ENCODE data around the gene CAMK2G. TPM values are rescaled to one million over a fixed set of nuclear protein-coding genes. Genes with fewer than 3 reads are reported as not detected.
A peak's percentile ranks its signal among the peaks of the same experiment; 100 is the strongest.

Gene CAMK2G
- total RNA-seq, 1 experiment from 2014 or later, result 41.4 TPM

GRCh38 chr10:73772281-73773151 is 101.8 kb downstream of the CAMK2G start:
- DNase-seq (ENCODE audit: low read depth, low spot score) (no peak), ATAC-seq (peak; percentile 87)
- Histone ChIP-seq H3K27ac (ENCODE audit: low read length) (peak overlapping the region; percentile 93), H3K4me3 (ENCODE audit: low read depth in 2 of 2, low read length in 2 of 2) (peak overlapping the region; percentile 90 to 96), H3K27me3 (ENCODE audit: control insufficient read depth, insufficient read depth, low read length) (no peaks in the 10 kb centered on the region), H3K4me1 (ENCODE audit: control insufficient read depth, insufficient read depth, low read length) (peaks cover 30% of the 10 kb centered on the region), H3K36me3 (ENCODE audit: control insufficient read depth, insufficient read depth, low read length) (peaks cover 33% of the 10 kb centered on the region), H3K9me3 (ENCODE audit: control insufficient read depth, insufficient read depth, low read depth, low read length) (no peaks in the 10 kb centered on the region)
- in situ Hi-C loops (cut with HindIII; ENCODE audit: low pct_unique_long_range_greater_than_20kb, low sequenced_read_pairs) (no loop called here), intact Hi-C loops (cut with micrococcal nuclease; ENCODE audit: unreplicated experiment) (no loop called here)
- ChIA-PET POLR2A (interaction anchor here (0.5 to 1.3 kb wide), 5 partner anchors 9 to 114 kb away, joined by 3 to 9 read pairs (median 3); no protein-coding TSS in a partner anchor), CTCF (interaction anchor here (0.5 to 1.4 kb wide), 4 partner anchors 9 to 77 kb away, joined by 3 to 8 read pairs (median 3); partner anchors contain the start of gene CHCHD1)
- no TSS peak for BruUV-seq (replicated peaks)
- TF ChIP-seq CTCF (IDR thresholded peaks at IDR 0.05) (peak; percentile 42; the same call in 1 of the 2 replicates), POLR2AphosphoS5 (IDR thresholded peaks at IDR 0.05; ENCODE audit: low read depth, low read length) (peak; percentile 91)
- TF ChIP-seq, protein P1, sequence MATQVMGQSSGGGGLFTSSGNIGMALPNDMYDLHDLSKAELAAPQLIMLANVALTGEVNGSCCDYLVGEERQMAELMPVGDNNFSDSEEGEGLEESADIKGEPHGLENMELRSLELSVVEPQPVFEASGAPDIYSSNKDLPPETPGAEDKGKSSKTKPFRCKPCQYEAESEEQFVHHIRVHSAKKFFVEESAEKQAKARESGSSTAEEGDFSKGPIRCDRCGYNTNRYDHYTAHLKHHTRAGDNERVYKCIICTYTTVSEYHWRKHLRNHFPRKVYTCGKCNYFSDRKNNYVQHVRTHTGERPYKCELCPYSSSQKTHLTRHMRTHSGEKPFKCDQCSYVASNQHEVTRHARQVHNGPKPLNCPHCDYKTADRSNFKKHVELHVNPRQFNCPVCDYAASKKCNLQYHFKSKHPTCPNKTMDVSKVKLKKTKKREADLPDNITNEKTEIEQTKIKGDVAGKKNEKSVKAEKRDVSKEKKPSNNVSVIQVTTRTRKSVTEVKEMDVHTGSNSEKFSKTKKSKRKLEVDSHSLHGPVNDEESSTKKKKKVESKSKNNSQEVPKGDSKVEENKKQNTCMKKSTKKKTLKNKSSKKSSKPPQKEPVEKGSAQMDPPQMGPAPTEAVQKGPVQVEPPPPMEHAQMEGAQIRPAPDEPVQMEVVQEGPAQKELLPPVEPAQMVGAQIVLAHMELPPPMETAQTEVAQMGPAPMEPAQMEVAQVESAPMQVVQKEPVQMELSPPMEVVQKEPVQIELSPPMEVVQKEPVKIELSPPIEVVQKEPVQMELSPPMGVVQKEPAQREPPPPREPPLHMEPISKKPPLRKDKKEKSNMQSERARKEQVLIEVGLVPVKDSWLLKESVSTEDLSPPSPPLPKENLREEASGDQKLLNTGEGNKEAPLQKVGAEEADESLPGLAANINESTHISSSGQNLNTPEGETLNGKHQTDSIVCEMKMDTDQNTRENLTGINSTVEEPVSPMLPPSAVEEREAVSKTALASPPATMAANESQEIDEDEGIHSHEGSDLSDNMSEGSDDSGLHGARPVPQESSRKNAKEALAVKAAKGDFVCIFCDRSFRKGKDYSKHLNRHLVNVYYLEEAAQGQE (IDR thresholded peaks at IDR 0.05; ENCODE audit: insufficient read depth in 1 of 2, low read depth in 2 of 2, low read length in 1 of 2), result no peak; a peak in 1 of 4 replicates

DNA sequence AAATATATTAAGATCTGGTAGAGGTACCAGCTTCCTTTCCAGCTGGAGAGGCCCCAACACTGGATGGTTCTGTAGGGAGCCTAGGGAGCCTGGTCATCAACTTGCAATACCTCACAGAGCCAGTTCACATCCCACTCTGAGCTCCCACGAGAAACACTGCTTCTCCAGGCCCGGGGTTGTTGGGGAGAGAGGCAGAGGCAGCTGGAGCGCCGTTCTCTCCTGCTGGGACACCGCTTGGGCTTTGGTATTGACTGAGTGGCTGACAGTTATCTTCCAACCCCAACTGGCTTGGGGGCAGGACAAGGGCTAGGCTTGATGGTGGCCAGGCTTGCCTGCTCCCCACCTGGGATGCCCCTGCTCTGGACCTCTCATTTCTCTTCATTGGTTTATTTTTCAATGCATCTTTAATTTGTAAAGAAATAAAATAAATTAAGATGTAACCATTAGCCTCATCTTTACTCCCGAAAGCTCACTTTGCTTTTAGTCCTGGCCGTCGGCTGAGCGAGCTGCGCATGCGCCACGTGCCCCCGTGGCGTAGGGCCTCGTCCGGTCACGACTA is 102.6 kb downstream of the CAMK2G start:
- TF ChIP-seq SIN3A (IDR thresholded peaks at IDR 0.05; ENCODE audit: borderline replicate concordance, insufficient read depth, low read depth, low read length), result no peak
- TF ChIP-seq, protein P1 (IDR thresholded peaks at IDR 0.05; ENCODE audit: insufficient read depth in 1 of 2, low read depth in 2 of 2, low read length in 1 of 2), result no peak
- no peak for TF ChIP-seq TCF7L2 (IDR thresholded peaks at IDR 0.05; ENCODE audit: low read depth, low read length)
- TF ChIP-seq CTCF (IDR thresholded peaks at IDR 0.05), result no peak
- TF ChIP-seq POLR2AphosphoS5 (IDR thresholded peaks at IDR 0.05; ENCODE audit: low read depth, low read length), result no peak
- ATAC-seq (peak; percentile 55), DNase-seq (ENCODE audit: low read depth, low spot score) (no peak)
- in situ Hi-C loops (cut with HindIII; ENCODE audit: low pct_unique_long_range_greater_than_20kb, low sequenced_read_pairs), result no loop called here
- no peaks in the 10 kb centered on the region for H3K27me3 ChIP-seq (ENCODE audit: control insufficient read depth, insufficient read depth, low read length)
- H3K36me3 ChIP-seq (ENCODE audit: control insufficient read depth, insufficient read depth, low read length), result peaks cover 33% of the 10 kb centered on the region
- intact Hi-C loops (cut with micrococcal nuclease; ENCODE audit: unreplicated experiment), result no loop called here
- no peaks in the 10 kb centered on the region for H3K9me3 ChIP-seq (ENCODE audit: control insufficient read depth, insufficient read depth, low read depth, low read length)
- ChIA-PET POLR2A (interaction anchor here (0.5 to 1.3 kb wide), 3 partner anchors 10 to 113 kb away, joined by 3 to 9 read pairs (median 3); no protein-coding TSS in a partner anchor), CTCF (interaction anchor here (0.5 to 1.4 kb wide), 3 partner anchors 9 to 19 kb away, joined by 3 to 8 read pairs (median 3); partner anchors contain the start of gene CHCHD1)
- BruUV-seq (replicated peaks), result TSS peak; percentile 57
- peak overlapping the region; percentile 90 to 96 for H3K4me3 ChIP-seq (ENCODE audit: low read depth in 2 of 2, low read length in 2 of 2)
- peaks cover 30% of the 10 kb centered on the region for H3K4me1 ChIP-seq (ENCODE audit: control insufficient read depth, insufficient read depth, low read length)
- peak overlapping the region; percentile 93 for H3K27ac ChIP-seq (ENCODE audit: low read length)

Data from Panc1 (cell line).